Activated effector memory CD4-positive, alpha-beta T cell treated with anti-CD3 and anti-CD28 coated beads, Interleukin-2, amount 50 U/mL, for 16 hours (primary cell): ENCODE results near the gene MED13L.

Experiments
- DNase-seq: peaks from one replicate; pipeline ENCODE4 v3.0.0-alpha.2; 2020

MED13L gene

DNA sequence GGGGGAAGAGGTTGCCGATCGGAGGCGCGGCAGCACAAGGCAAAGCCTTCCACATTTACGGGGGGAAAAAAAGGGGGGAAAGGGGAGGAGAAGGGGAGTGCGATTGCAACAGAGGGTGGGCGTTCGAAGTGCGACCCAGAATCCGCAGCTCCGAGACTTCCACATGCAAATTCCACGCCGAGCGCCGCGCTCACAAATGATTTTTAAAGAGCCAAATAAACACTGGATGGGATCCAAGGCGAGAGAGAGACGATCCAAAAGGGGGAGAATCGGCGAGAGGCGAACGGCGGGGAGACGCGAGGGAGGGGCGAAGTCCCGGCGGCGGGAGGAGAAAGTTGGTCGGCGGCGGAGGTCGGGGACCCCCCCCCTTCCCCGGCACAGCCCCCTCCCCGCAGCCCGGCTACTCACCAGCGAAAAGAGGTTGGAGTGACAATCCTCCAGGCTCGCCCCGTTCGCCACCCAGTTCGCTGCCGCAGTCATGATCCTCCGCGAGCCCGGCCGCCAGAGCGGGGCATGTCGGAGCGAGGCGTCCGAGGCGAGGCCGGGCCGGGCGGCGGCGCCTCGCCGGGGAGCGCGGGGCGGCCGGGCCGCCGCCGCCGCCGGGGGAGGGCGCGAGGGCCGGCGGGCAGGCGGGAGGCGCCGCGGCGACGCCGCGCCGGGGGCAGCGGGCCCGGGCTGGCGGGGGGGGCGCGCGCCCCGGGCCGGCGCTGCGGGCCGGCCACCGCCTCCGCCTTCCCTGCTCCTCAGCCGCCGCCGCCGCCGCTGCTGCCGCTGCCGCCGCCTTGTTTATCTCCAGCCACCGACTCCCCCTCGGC is 634 bp downstream of the MED13L start:
- peak; percentile 88 for DNase-seq

GRCh38 chr12:116274551-116275375 is 2.7 kb downstream of the MED13L start:
- DNase-seq, result no peak

DNA sequence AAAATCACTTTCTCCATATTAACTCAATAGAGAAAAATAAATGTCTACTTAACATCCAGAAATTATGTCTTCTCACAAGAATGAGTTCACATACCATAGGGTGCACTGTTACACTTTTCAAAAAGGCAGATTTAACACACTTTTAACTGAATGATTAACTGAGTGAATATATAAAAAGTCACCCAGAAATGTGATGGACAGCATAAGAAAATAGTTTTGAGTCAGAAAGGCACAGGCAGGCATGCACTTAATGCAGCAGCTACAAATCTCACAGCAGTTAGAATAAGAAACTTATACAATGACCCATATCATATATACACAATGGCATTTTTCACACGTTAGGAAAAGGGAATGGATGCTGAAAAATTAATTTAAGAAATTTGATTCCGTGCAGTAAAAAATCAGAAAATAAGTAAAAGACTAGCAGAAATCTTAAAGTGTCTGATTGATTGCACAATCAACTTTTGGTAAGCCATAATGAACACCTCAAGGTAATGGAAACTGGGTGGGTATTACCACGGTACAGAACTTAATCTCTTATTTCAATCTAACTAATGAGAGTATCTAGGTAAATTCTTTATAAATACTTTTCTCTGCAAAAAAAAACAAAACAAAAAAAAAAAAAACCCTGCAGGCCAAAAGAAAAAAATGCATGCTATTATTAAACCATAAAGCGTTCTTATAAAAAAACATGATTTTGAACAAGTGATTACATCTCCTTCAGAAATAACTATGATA is 3.5 kb downstream of the MED13L start:
- DNase-seq, result no peak

DNA sequence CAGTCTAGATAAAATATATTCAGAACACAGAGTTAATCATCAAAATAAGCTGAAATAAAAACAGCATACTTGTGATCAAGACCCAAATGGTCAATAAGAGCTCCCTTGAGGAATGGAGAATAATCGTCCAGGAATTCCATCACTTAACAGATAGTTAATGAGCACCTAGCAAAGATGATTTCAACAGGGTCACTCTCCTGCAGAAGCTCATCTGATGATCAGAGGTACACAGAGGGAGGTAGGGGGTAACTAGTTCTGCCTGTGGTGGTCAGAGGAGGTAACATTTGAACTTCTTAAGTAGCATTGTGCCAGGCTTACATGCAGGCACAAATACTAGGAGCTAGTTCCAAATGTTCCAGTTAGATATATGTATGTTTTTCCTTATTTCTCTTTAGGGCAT is 9.5 kb downstream of the MED13L start:
- no peak for DNase-seq

- no peak for DNase-seq
These were observed 10.7 kb downstream of the MED13L start for GRCh38 chr12:116266631-116267349.

DNA sequence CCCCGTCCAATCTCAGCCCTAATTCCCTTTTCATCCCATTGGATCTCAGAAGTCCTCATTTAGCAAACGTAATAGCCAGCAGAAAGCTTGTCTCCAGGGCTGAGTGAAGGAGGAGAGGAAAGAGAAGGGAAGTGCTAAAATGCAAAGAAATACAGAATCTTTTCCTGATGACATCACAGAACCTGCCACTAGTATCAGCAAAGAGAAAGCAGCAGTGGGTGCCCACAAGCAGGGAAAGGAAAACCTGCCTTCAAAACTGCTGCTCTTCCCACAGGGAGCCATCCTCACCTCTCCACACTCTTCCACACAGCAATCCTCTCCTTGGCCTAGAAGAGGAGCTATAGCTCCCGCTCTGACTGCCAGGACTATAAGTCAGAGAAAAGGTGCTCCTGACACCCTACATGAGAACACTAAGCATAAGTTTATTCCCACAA is 11.3 kb downstream of the MED13L start:
- no peak for DNase-seq

DNA sequence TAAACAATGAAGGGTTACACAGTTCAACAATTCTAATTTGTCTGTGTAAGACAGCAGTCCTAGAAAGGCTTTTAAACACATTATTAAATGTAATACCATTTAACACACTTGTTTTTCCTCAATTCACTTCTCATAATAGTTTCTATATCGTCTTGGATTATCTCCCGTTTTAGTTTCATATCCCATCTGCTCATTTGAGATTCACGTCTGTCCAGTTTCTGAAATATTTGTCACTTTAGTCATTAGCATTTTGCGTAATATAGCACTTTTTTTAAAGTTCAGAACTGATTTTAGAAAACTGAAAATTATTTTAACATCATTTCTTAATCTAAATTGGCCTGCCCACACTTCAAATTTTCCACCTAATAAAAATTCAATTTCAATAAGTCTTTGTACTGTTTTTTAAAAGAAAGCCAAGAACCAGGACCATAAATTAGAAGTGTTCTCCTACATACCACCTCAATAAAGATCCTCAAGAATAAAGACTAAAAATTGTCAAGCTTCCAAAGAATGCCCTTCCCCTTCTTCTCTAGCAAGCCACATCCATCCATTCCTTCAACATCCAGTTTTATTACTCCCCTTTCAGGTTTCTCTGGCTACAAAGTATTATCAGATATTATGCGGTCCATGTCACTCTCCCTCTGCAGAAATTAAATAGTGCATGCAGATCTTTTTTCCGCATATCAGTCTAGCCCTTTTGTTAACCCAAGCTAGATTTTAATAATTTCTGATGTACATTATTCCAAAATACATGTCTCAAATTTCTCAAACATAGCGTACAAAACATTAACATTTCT is 11.9 kb downstream of the MED13L start:
- no peak for DNase-seq

DNA sequence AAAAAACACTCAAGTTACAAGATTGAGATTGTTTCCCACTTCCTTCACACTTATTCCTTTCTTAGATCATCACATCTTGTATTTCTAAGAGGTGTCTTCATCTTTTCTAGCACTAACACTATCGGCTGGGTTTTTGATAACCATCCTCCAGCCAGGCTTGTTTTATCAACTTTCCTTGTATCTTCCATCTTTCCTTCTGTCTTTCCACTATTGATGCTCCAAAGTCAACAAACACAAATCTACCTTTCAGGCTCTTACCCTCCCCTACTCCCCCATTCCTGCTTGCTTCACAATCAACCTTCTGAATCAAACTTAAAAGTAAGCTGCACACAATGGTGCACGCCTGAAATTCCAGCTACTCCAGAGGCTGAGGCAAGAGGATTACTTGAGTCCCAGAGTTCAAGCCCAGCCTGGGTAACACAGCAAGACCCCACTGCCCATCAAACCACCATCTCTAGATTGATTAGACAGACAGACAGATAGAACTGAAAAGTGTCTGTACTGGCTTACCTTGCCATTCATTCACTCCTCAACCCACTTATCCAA is 12.9 kb downstream of the MED13L start:
- DNase-seq, result no peak

- DNase-seq, result no peak
These were observed 13.6 kb downstream of the MED13L start for GRCh38 chr12:116263844-116264243.

DNA sequence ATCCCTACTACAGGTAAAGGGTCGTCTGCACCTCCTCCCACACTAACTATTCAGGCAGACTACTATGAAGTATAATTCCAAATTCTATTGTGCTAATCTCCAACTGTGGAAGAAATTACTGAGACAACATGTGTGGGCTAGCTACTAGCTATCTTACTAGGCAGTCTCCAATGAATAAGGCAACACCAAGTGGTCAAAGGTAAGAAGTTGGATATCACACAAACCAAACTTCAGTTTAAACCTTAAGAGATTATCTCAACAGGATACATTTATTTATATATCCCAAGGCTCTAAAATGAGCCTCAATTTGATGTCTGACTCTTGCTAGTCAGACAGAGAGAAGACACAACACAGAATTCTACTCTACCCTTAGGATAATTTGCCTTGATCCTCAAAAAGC is 14.1 kb downstream of the MED13L start:
- DNase-seq, result no peak

DNA sequence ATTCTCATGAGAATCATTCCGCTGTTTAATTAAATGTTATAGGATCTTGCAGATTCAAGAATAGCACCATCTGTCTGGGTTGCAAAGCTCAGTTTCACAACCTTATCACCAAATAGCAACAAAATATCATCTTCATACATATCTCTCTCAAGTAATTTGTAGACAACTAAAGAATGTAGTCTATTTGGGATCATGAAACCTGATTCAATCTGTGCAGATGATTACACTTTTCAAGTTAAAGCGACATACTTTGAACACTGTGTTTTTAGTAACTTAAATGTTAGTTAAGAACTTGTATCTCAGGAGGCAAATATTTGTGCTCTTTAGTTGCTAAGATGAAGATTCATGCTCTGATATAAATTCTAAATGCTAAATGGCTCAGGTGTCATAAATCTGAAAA is 14.8 kb downstream of the MED13L start:
- no peak for DNase-seq

DNA sequence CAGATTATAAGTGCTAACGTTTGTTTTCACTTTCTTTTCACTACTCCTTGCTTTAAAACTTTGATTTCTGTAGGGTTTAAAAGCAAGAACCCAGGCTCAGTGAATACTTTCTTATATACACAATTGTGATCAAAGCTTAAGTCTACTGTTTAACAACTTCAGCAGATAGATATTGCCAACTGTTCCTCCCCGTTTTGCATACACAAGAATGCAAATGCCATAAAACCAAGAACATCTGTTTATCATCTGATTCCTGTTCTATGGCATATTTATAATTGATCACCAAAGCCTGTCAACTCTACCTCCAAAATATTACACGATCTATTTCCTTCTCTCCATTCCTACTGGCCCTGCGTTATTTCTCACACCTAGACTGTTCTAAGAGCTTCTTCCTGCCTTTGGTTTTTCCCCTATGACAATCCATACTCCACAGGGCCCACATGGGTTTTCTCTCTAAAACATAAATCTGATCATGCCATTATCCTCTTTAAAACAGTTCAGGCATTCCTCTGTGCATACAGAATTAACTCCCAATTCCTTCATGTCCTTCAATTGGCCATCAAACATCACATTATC is 15.9 kb downstream of the MED13L start:
- DNase-seq, result no peak

DNA sequence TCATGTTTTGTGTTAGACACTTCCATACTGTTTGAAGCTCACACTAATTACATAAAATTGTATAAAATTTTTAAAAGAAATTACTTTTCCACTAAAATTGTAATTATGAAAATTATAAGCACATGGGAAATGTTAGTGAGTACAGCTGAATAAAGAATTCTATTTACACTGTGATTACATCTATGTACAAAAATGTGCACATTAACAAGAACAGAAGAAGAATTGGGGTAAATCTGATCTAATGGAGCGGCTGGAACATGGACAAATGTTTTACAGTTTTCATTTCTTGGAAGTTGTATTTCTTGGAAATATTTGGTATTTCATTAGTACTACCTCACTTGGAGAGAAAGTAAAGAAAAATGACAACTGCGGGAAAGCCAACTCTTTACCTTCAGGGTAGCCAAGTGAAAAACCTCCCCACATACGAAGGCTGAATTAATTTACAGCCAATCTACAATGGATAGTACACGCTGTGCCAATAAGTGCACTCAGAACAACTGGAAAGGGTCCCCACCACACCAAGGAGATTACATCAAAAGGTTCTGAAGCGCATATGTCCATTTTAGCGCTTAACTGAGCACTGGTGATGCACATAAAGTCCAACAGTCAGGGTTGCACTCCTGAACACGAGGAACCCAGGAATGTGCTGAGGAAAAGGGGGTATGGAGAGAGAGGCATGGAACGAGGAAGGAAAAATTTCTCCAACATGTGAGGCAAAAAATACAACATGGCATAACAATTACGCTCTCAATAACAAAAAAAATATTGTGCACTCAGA is 17.5 kb downstream of the MED13L start:
- no peak for DNase-seq

DNA sequence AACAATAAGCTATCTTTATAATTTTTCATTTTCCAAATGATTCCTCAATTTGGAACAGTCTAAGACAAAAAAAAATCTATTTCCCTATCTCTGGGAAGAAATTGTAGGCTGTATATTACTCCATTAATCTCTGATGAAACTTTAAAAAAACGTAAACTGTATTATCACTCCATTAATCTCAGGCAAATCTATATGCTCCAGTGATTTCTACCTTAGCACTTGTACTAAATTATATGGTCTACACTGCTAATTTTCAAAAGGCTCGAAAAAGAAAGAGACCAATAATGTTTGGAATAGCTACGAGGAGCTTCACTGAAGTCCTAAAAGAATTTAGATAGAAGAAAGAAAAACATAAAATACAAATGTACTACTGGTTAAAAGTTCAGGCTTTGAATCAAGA is 19.7 kb downstream of the MED13L start:
- no peak for DNase-seq

DNA sequence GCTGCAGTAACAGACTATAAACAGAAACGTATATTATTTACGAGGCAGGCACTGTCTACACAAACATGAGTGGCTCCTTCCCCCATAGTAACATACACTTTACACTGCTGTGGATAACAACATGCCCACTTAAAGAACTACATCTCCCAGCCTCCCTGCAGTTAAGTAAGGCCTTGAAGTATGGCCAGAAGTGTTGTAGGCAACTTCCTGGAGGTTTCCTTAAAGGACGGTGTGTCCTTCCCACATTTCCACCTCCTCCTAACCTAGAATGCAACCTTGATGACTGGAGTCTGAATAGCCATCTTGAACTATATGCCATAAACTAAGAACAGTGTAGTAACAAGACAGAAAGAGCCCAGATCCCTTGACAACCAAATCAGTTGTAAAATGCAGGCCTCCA is 20.3 kb downstream of the MED13L start:
- DNase-seq, result no peak

DNA sequence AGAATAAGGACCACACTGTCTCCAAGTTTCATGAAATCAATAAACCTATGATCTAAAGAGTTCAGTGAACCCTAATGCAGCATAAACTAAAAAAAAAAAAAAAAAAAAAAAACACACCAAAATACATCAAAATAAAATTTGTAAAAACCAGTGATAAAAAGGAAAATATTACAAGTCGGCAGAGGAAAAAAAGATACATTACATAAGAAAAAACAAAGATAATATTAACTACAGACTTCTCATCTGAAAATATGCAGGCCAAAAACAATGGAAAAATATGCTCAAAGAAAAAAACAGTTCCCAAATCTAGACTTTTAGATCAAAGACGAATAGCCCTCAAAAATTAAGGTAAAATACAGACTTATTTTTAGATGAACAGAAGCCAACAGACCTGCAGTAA is 27.6 kb downstream of the MED13L start:
- DNase-seq, result no peak

DNA sequence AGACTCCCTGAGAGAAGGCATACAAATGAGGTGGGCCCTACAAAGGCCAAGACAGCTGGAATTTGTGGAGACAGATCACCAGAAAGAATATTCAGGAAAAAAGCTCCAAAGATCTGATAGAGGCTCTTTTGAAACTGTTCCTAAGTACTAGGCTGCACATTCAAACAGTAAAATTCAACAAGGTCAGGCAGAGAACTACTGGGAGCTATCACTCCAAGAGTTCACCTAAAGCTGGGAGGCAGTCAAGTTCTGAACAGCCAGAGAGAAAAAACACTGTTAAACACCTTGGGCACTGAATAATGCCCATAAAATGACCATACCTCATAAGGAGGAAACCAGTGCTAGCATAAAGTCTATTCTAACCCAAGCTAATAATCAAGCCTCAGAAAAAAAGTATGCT is 28.6 kb downstream of the MED13L start:
- no peak for DNase-seq

DNA sequence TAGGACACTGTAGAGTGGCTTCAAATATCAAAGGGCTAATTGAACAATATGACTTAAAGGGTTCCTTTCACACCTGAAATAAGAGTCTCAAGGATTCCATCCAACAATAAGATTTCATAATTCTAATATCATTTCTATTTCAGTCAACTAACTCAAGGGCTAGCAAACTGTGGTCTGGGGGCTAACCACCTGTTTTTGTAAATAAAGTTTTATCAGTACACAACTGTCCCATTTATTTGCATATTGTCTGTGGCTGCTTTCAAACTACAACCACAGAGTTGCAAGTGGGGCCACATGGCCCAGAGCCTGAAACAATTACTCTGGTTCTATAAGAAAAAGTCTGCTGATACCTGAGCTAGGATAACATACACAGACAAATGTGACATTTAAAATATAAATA is 29.1 kb downstream of the MED13L start:
- DNase-seq, result no peak

DNA sequence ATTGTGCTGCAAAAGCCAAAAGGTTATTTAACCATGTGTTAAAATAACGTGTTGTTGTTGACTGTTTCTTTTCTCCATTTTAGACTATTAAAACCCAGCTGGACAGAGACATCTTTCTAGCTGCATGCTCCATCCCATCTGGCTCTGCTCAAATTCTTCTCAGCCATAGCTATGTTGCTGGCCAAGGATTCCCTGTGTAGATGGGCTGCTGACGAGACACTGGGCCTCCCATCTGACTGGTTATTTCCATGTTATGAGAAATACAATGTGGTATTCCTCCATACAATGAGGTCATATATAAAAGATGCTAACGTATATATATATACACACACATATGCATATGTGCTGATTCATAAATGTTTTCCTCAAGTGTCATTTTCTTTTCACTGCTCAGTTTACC is 30.1 kb downstream of the MED13L start:
- DNase-seq, result no peak

DNA sequence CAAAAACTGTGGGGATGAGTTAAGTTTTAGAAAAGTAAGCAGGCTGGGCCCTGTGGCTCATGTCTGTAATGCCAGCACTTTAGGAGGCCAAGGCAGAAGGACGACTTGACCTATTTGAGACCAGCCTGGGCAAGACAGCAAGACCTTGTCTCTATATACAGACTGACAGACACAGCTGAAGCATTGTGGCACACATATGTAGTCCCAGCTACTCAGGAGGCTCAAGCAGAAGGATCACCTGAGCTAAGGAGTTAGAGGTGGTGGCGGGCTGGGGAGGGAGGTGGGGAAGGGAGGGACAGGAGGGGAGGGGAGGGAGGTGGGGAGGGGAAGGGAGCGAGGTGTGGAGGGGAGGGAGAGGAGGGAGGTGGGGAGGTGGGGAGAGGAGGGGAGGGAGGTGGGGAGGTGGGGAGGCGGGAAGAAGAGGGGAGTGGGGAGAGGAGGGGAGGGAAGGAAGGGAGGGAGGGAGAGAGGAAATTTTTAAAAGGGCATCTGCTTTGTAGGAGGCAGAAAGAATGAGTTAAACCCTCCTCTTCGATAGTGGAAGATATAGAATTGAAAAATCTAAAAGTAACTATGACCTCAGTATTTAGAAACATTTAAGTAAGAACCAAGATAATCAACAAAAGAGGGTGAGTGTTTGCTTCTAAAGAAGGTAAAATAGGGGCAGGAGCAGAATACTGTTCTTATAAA is 30.9 kb downstream of the MED13L start:
- no peak for DNase-seq
